ENCODE measurements around the gene POU3F1. TPM values are rescaled to one million over a fixed set of nuclear protein-coding genes. Genes with fewer than 3 reads are reported as not detected.

POU3F1 gene
- total RNA-seq, 4 donors from 2014 or later: 0.20 TPM; not detected in 3

- peaks cover 0 to 39% (median 20%) of the 10 kb centered on the region in 3 donors for H3K4me1 ChIP-seq
- H3K27me3 ChIP-seq: peaks cover 68% of the 10 kb centered on the region
- 5 to 14% methylated on average over 5 to 36 of the region's 70 CpGs for WGBS, 2 donors (ENCODE audit: low coverage in 1 of 2)
- H3K9me3 ChIP-seq: no peaks in the 10 kb centered on the region
- no peaks in the 10 kb centered on the region for H3K36me3 ChIP-seq
- TF ChIP-seq POLR2AphosphoS5 (IDR thresholded peaks at IDR 0.05) (peak; percentile 18), EP300 (IDR thresholded peaks at IDR 0.05) (no peak)
- ATAC-seq: no peak
- no peak overlapping the region for H3K27ac ChIP-seq
- H3K4me3 ChIP-seq: peak overlapping the region in 1 of 2 donors; percentile 71
Measured at GRCh38 chr1:38044221-38045215, 2.1 kb downstream of the POU3F1 start.

- Histone ChIP-seq H3K4me1 (peaks cover 0 to 39% (median 20%) of the 10 kb centered on the region in 3 donors), H3K27ac (no peak overlapping the region), H3K27me3 (peaks cover 81% of the 10 kb centered on the region), H3K36me3 (no peaks in the 10 kb centered on the region), H3K9me3 (no peaks in the 10 kb centered on the region), H3K4me3 (no peak overlapping the region)
- ATAC-seq: no peak
- TF ChIP-seq POLR2AphosphoS5 (IDR thresholded peaks at IDR 0.05) (no peak), EP300 (IDR thresholded peaks at IDR 0.05) (no peak)
- 82 to 84% methylated on average over 4 of the region's 12 CpGs for WGBS, 2 donors (ENCODE audit: low coverage in 1 of 2)
Measured at GRCh38 chr1:38043036-38043747, 3.4 kb downstream of the POU3F1 start.

GRCh38 chr1:38041936-38042834 is 4.4 kb downstream of the POU3F1 start:
- Histone ChIP-seq H3K36me3 (no peaks in the 10 kb centered on the region), H3K27me3 (peaks cover 89% of the 10 kb centered on the region), H3K9me3 (no peaks in the 10 kb centered on the region), H3K4me1 (peaks cover 0 to 31% (median 13%) of the 10 kb centered on the region in 3 donors), H3K27ac (no peak overlapping the region), H3K4me3 (no peak overlapping the region)
- ATAC-seq: no peak
- 84 to 90% methylated on average over 2 to 7 of the region's 21 CpGs for WGBS, 2 donors (ENCODE audit: low coverage in 1 of 2)
- TF ChIP-seq EP300 (IDR thresholded peaks at IDR 0.05): no peak
- TF ChIP-seq POLR2AphosphoS5 (IDR thresholded peaks at IDR 0.05): no peak
- TF ChIP-seq CTCF (IDR thresholded peaks at IDR 0.05): no peak
- no peak for TF ChIP-seq POLR2A (IDR thresholded peaks at IDR 0.05)

GRCh38 chr1:38039331-38040088 is 7.1 kb downstream of the POU3F1 start:
- no peaks in the 10 kb centered on the region for H3K9me3 ChIP-seq
- WGBS, 2 donors (ENCODE audit: low coverage in 1 of 2): 72 to 84% methylated on average over 3 to 6 of the region's 17 CpGs
- ATAC-seq: no peak
- H3K27me3 ChIP-seq: peaks cover 72% of the 10 kb centered on the region
- no peak overlapping the region for H3K4me3 ChIP-seq
- H3K36me3 ChIP-seq: no peaks in the 10 kb centered on the region
- no peak for TF ChIP-seq POLR2AphosphoS5 (IDR thresholded peaks at IDR 0.05)
- TF ChIP-seq POLR2A (IDR thresholded peaks at IDR 0.05): no peak
- no peak for TF ChIP-seq EP300 (IDR thresholded peaks at IDR 0.05)
- TF ChIP-seq CTCF (IDR thresholded peaks at IDR 0.05): no peak
- H3K27ac ChIP-seq: no peak overlapping the region
- peaks cover 0 to 7% (median 4%) of the 10 kb centered on the region in 3 donors for H3K4me1 ChIP-seq

GRCh38 chr1:38038861-38039260 is 7.7 kb downstream of the POU3F1 start:
- Histone ChIP-seq H3K4me3 (no peak overlapping the region), H3K27ac (no peak overlapping the region), H3K4me1 (peaks cover 0 to under 1% (median 0%) of the 10 kb centered on the region in 3 donors), H3K9me3 (no peaks in the 10 kb centered on the region), H3K27me3 (peaks cover 65% of the 10 kb centered on the region), H3K36me3 (no peaks in the 10 kb centered on the region)
- no peak for TF ChIP-seq EP300 (IDR thresholded peaks at IDR 0.05)
- TF ChIP-seq POLR2AphosphoS5 (IDR thresholded peaks at IDR 0.05): no peak
- TF ChIP-seq POLR2A (IDR thresholded peaks at IDR 0.05): no peak
- no peak for TF ChIP-seq CTCF (IDR thresholded peaks at IDR 0.05)
- ATAC-seq: no peak
- 40 to 79% methylated on average over 2 to 9 of the region's 10 CpGs for WGBS, 2 donors (ENCODE audit: low coverage in 1 of 2)

Data from gastroesophageal sphincter (tissue), 4 donors.